Right lobe of liver (tissue), 6 donors: ENCODE results near the gene SDR9C7. TPM values are rescaled to one million over a fixed set of nuclear protein-coding genes. Genes with fewer than 3 reads are reported as not detected.

ENCODE experiments used
- ATAC-seq, 4 donors: fragments of 200-7000 bp; cut with Tn5 transposase; one replicate each; pipeline ENCODE4 v1.9.1; 2020; ENCODE audit warnings: mild to moderate bottlenecking in 4 of 4, moderate library complexity in 4 of 4
- DNase-seq, 3 donors: peaks; one replicate each; pipeline ENCODE4 v3.0.0-alpha.2; 2020
- H3K27ac ChIP-seq, 3 donors: fragments of 200-600 bp; one replicate each; pipeline ENCODE4 v1.8.0; 2022
- H3K27me3 ChIP-seq, 2 donors: fragments of 200-600 bp; one replicate each; pipeline ENCODE4 v1.8.0; 2022
- H3K36me3 ChIP-seq, 4 donors: fragments of 200-600 bp; sonication (generic) in 1 of 4; one replicate each; pipeline versions ENCODE4 v1.5.1 to v1.8.0; 2017 to 2022; ENCODE audit warnings: control low read depth in 1 of 4
- H3K4me1 ChIP-seq, 4 donors: fragments of 200-600 bp; sonication (generic) in 1 of 4; one replicate each; pipeline versions ENCODE4 v1.5.1 to v1.8.0; 2017 to 2022; ENCODE audit warnings: control low read depth in 1 of 4
- H3K4me3 ChIP-seq, 3 donors: fragments of 200-600 bp; one replicate each; pipeline ENCODE4 v1.8.0; 2022
- H3K9me3 ChIP-seq, 4 donors: fragments of 200-600 bp; sonication (generic) in 1 of 4; one replicate each; pipeline versions ENCODE4 v1.5.1 to v1.8.0; 2017 to 2022; ENCODE audit warnings: control low read depth in 1 of 4
- POLR2A ChIP-seq: fragments of 450-650 bp; IDR thresholded peaks from one replicate; pipeline ENCODE4 v1.6.1; 2017; ENCODE audit warnings: antibody characterized with exemption, mild to moderate bottlenecking
- WGBS: methylation state at CpG from one replicate; pipeline ENCODE4 v1.1.6; 2018; ENCODE audit warnings: low coverage, low lambda C conversion rate; ENCODE audit not compliant: insufficient coverage; ENCODE audit errors: missing lambda C conversion rate; 5-methylcytosine and 5-hydroxymethylcytosine counted together
- intact Hi-C, 2 donors: fragments of 100-400 bp; cut with DNase I; formaldehyde crosslinking; loops; one replicate each; pipeline versions ENCODE4 v1.11.2 to v1.14.1; 2022
- total RNA-seq, 6 experiments: library from RNA; depleted of rRNA in 2 of 6; stranded (reverse); fragments of >200 nt in 2 of 6; fragmentation: NEBNext Ultra II Directional in 3 of 6; extraction: Animal tissue kit (Norgen Biotek cat#: 25700) in 3 of 6; gene quantifications; one replicate each; pipeline versions ENCODE4 v1.1.0 to v1.2.4, GENCODE V29; 2016 to 2023
- TF ChIP-seq, protein P1 (sequence below), 4 donors: fragments of 200-600 bp in 3 of 4; fragments of 450-650 bp in 1 of 4; IDR thresholded peaks; one replicate each; pipeline versions ENCODE4 v1.5.1 to v1.8.0; 2016 to 2022; ENCODE audit warnings: antibody characterized with exemption in 4 of 4, mild to moderate bottlenecking in 2 of 4
- donor health status: DM: no; HTN: yes; CAD: no.
- donor health status: DM: no; HTN: no; CAD: no.
- donor health status: DM: no; HTN: no; CAD: no.
- donor health status: DM: no; HTN: yes; CAD: no.
- donor health status: DM: no; HTN: yes; CAD: no.

Gene SDR9C7
- total RNA-seq, 6 experiments from 2014 or later: not detected

DNA sequence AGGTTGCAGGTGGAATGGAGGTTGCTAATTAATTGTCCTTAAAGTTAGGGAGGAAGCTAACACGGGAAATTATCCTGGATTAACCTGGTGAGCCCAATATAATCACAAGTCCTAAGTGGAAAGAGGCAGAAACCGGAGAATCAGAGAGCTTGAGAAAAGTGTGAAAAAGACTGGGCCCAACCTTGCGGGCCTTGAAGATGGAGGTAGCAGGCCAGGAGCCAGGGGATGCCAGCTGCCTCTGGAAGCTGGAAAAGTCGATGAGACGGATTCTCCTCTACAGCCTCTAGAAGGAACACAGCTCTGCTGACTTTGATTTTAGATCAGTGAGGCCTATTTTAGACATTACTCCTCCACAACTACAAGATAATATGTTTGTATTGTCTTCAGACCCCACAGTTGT, 2.1 kb downstream of the SDR9C7 start:
- intact Hi-C loops: no loop called here
- WGBS: 83% methylated on average over 5 of the region's 5 CpGs
- Histone ChIP-seq H3K27ac (peak overlapping the region in 1 of 3 donors; percentile 11), H3K4me3 (no peak overlapping the region), H3K9me3 (no peaks in the 10 kb centered on the region), H3K36me3 (no peaks in the 10 kb centered on the region), H3K4me1 (peaks cover 0 to 7% (median 0%) of the 10 kb centered on the region in 4 donors), H3K27me3 (no peaks in the 10 kb centered on the region)
- no peak for TF ChIP-seq POLR2A
- TF ChIP-seq, protein P1, sequence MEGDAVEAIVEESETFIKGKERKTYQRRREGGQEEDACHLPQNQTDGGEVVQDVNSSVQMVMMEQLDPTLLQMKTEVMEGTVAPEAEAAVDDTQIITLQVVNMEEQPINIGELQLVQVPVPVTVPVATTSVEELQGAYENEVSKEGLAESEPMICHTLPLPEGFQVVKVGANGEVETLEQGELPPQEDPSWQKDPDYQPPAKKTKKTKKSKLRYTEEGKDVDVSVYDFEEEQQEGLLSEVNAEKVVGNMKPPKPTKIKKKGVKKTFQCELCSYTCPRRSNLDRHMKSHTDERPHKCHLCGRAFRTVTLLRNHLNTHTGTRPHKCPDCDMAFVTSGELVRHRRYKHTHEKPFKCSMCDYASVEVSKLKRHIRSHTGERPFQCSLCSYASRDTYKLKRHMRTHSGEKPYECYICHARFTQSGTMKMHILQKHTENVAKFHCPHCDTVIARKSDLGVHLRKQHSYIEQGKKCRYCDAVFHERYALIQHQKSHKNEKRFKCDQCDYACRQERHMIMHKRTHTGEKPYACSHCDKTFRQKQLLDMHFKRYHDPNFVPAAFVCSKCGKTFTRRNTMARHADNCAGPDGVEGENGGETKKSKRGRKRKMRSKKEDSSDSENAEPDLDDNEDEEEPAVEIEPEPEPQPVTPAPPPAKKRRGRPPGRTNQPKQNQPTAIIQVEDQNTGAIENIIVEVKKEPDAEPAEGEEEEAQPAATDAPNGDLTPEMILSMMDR (IDR thresholded peaks at IDR 0.05): no peak
- ATAC-seq (no peak), DNase-seq (no peak)

- intact Hi-C loops: no loop called here
- peak overlapping the region in 1 of 3 donors; percentile 33 for H3K27ac ChIP-seq
- H3K36me3 ChIP-seq: no peaks in the 10 kb centered on the region
- peaks cover 0 to 7% (median 0%) of the 10 kb centered on the region in 4 donors for H3K4me1 ChIP-seq
- no peaks in the 10 kb centered on the region for H3K27me3 ChIP-seq
- DNase-seq (no peak), ATAC-seq (peak; percentile 45 to 81 (median 58))
- TF ChIP-seq, protein P1 (IDR thresholded peaks at IDR 0.05): no peak
- TF ChIP-seq POLR2A: no peak
- no peaks in the 10 kb centered on the region for H3K9me3 ChIP-seq
- H3K4me3 ChIP-seq: no peak overlapping the region
- WGBS: 100% methylated on average over 1 of the region's 2 CpGs
Measured at GRCh38 chr12:56931474-56931978, 2.7 kb downstream of the SDR9C7 start.

DNA sequence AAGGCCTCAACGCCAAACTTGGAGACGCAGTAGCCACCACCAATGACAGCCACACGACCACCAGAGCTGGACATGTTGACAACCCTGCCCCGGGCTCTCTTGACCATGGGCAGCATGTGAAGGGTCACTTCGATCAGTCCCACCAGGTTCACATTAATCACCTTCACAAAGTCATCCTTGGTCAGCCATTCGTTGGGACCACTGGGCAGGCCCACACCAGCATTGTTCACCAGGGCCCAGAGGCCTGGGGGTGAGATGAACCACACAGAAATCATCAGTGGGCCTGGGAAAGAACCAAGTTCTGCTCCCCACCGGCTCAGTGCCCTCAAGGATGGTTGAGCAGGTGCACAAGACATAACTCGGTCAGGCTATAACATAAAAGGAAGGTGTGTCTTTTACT, 4.0 kb downstream of the SDR9C7 start:
- Histone ChIP-seq H3K9me3 (no peaks in the 10 kb centered on the region), H3K27ac (no peak overlapping the region), H3K4me3 (no peak overlapping the region), H3K4me1 (peaks cover 0 to 7% (median 0%) of the 10 kb centered on the region in 4 donors), H3K27me3 (no peaks in the 10 kb centered on the region), H3K36me3 (no peaks in the 10 kb centered on the region)
- TF ChIP-seq, protein P1 (IDR thresholded peaks at IDR 0.05): no peak
- no peak for TF ChIP-seq POLR2A
- no peak for DNase-seq
- no peak for ATAC-seq
- intact Hi-C loops: no loop called here
- WGBS: 92% methylated on average over 5 of the region's 8 CpGs

DNA sequence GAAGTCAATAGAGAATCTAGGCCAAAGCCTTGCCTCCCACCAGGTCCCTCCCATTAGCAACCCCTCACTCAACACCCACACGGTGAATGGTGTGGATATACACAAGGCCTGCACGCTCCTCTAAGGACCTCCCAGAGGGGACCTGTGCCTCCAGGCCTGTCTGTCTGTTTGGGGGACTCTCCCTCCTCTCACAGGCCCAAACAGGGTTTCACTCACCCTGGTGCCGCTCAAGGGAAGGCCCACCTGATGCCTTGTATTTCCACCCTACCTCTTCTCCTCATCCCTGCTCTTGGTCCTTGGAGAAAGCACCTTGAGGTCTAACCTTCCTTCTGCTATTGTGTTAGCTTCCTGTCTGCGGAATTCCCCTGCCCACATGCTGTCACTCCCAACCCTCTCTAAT, 4.4 kb downstream of the SDR9C7 start:
- 94% methylated on average over 3 of the region's 4 CpGs for WGBS
- no peak for TF ChIP-seq POLR2A
- TF ChIP-seq, protein P1 (IDR thresholded peaks at IDR 0.05): no peak
- DNase-seq: no peak
- Histone ChIP-seq H3K4me3 (no peak overlapping the region), H3K4me1 (peaks cover 0 to 7% (median 0%) of the 10 kb centered on the region in 4 donors), H3K36me3 (no peaks in the 10 kb centered on the region), H3K27me3 (no peaks in the 10 kb centered on the region), H3K27ac (no peak overlapping the region), H3K9me3 (no peaks in the 10 kb centered on the region)
- intact Hi-C loops: no loop called here
- no peak for ATAC-seq

DNA sequence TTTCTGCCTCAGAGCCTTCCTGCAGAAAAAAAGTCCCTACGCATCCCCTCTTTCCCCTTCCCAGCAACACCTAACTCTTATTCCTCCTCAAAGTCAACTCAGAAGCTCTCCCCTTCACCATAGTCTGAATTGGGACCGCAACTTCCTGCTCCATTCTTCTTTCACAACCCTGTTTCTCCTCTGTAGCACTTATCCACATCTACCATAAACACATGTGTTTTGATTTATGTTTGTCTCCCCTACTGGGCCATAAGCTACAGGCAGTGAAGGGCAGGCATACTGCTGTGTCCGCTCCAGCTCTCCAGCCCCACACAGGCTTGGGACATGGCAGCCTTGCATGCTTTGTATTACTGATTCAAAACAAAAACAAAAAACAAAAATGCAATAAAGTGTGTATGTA, 5.9 kb downstream of the SDR9C7 start:
- TF ChIP-seq, protein P1 (IDR thresholded peaks at IDR 0.05): no peak
- no peak for TF ChIP-seq POLR2A
- Histone ChIP-seq H3K9me3 (no peaks in the 10 kb centered on the region), H3K4me3 (no peak overlapping the region), H3K27me3 (no peaks in the 10 kb centered on the region), H3K27ac (no peak overlapping the region), H3K36me3 (no peaks in the 10 kb centered on the region), H3K4me1 (peaks cover 0 to 7% (median 0%) of the 10 kb centered on the region in 4 donors)
- ATAC-seq (no peak), DNase-seq (no peak)
- intact Hi-C loops: no loop called here
- 71% methylated on average over 3 of the region's 3 CpGs for WGBS
